Transverse colon (tissue), 4 donors: ENCODE measurements around the gene NPPA.

Experiments
- CTCF ChIP-seq, 5 experiments: fragments of 200-600 bp in 3 of 5; fragments of 450-650 bp in 2 of 5; sonication (generic) in 3 of 5; IDR thresholded peaks; 1 replicate in 2 of 5; 2 replicates in 3 of 5; pipeline ENCODE4 v1.5.1; 2016 to 2017; ENCODE audit warnings: antibody characterized with exemption in 5 of 5, inconsistent platforms in 3 of 5, mild to moderate bottlenecking in 2 of 5, moderate library complexity in 1 of 5
- EP300 ChIP-seq: sonication (generic); formaldehyde crosslinking; IDR thresholded peaks from one replicate; pipeline ENCODE4 v1.6.1; 2017; ENCODE audit warnings: antibody characterized with exemption, low read depth
- POLR2A ChIP-seq: fragments of 450-650 bp; IDR thresholded peaks from one replicate; pipeline ENCODE4 v1.6.1; 2016; ENCODE audit warnings: antibody characterized with exemption, mild to moderate bottlenecking, moderate library complexity
- POLR2AphosphoS5 ChIP-seq, 3 donors: sonication (generic); formaldehyde crosslinking; IDR thresholded peaks; one replicate each; pipeline ENCODE4 v1.6.1; 2016; ENCODE audit warnings: antibody characterized with exemption in 3 of 3

- TF ChIP-seq CTCF (IDR thresholded peaks at IDR 0.05) (no peak), POLR2A (no peak), POLR2AphosphoS5 (IDR thresholded peaks at IDR 0.05) (peak in 1 of 3 donors; percentile 7), EP300 (no peak)
These were observed 41.2 kb downstream of the NPPA start for GRCh38 chr1:11806307-11806936.
